GM19438 (cell line): Measurements from ENCODE around the gene ASIC1.
"Not testable (repeated sequence)": the region's sequence is repeated elsewhere in the genome, so short reads cannot be mapped to it uniquely, and the experiment has no call there.

Experiments
- ATAC-seq: cut with Tn5 transposase; IDR thresholded peaks from one replicate; pipeline ENCODE4 v1.9.1; 2021; ENCODE audit warnings: low read depth; ENCODE audit not compliant: unreplicated experiment

The ASIC1 gene

DNA sequence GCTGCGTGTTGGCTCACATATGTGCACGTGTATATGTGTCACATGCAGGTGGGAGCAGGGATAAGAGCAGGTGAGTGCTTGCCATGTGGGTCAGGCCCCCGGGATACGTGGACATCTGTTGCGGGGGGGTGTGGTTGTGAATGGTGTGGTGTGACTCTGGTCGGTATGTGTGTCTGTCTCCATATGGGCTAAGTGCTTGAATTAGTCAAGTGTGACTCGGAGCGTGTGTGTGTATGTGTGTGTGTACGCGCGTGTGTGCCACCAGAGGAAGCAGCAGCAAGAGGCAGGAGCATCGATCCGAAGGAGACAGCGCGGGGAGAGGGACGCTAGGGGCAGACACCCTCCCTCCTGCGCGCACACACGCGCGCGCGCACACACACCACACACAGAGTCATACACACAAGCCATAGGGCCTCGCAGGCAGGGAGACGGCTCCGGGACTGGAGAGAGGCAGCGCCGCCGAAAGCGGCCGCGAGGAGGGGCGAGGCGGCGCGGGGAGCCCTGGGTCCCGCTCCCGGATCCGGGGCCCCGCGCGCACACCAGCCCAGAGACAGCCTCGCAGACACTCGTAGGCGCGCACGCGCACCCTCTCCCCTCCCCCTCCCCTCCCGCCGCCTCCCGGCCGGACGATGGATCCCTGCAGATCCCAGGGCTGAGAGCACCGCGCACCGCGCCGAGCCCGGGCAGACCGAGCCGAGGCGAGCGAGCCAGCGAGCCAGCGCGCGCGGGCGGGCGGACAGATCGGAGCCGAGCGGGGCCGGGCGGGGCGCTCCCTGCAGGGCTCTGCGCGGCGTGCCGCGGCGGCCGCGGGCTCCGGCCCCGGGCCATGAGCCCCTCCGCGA, at the start of gene ASIC1:
Gene ASIC1, plus strand, starts transcription at position 597 of the 842 bp plus-strand sequence. CDS start 1,171 bp downstream, outside the sequence.
- ATAC-seq: no peak

- no peak for ATAC-seq
Measured at GRCh38 chr12:50013361-50014147, 43.8 kb upstream of the ASIC1 start.

- no peak for ATAC-seq
Measured at GRCh38 chr12:50014342-50014741, 43.1 kb upstream of the ASIC1 start.

GRCh38 chr12:50016501-50017475, 40.6 kb upstream of the ASIC1 start:
- no peak for ATAC-seq

DNA sequence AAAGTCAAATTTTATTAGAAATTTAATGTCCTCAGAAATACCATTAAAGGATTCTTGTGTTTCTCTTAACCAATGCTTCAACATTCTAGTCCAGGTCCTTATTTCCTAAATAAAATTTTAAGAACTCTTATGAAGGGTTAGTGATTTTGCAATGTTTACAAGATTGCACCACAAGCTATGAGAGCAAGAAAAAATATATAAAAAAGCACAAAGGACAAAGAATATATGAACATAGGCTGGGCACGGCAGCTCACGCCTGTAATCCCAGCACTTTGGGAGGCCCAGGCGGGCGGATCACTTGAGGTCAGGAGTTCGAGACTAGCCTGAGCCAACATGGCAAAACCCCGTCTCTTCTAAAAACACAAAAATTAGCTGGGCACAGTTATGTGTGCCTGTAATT, 39.8 kb upstream of the ASIC1 start:
- no peak for ATAC-seq

DNA sequence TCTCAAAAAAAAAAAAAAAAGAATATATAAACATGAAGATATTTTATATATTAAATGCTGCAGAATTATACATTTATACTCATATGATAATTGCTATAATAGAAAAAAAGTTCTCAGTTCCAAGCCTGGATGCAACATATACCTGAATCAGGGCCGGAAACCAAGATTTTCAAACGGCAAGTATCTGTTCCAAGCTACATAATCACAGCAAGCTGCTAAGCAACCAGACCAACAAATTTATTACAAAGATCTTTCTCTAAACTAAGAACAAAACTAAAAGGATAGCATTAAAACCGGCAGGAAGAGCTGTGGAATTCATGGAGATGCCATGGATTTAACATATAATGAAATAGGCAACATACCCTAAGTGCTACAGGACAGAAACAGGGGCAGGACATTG, 39.2 kb upstream of the ASIC1 start:
- no peak for ATAC-seq

DNA sequence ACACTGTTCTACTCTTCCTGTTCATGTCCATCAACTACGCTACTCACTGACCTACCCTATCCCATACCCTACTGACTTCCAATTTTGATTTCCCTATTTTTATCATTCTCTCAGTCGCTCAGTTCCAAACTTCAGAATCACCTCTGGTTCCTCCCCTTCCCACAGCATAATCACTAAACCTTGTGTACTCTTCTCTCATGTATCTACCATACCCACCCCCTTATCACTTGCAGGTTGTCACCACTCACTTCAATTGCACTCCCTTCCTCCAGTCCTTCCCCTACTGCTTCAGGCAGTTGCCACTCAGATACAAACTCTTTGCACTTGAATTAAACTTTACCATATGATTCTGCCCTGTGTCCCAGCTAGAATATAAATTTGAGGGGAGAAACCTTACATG, 38.4 kb upstream of the ASIC1 start:
- ATAC-seq: no peak

DNA sequence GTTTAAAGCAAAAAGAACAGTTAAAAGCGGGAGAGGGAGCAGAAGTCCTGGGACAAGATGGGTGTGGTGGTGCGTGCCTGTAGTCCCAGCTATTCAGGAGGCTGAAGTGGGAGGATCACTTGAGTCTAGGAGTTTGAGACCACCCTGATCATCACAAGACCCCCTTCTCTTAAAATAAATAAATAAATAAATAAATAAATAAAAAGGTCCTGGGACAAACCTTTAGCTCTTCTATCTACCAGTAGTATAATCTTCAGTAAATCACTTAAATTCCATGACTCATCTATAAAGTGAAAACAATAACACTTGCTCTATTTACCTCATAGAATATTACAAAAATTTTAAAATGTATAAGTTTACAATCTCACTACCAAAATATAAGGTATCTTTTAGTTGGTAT, 37.9 kb upstream of the ASIC1 start:
- no peak for ATAC-seq

DNA sequence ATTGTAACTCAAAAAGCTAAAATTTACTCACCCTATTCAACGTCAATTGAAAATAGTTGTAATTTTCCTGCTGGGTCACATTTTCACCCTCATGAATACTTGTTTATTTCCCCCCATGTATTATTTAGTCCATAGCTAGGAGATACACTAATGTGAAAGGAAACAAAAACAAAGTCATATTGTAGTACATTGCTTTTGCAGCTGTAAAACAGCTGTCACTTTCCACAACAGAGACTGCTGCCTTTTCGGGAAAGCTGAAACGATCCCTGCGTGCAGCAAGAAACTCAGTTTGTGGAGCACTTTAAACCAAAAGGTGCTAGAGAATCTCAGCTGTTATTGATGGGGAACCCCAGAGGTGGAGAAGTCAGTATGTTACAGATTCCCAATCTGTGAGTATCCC, 36.4 kb upstream of the ASIC1 start:
- ATAC-seq: no peak

- ATAC-seq: no peak
Measured at GRCh38 chr12:50022903-50023302, 34.5 kb upstream of the ASIC1 start.

DNA sequence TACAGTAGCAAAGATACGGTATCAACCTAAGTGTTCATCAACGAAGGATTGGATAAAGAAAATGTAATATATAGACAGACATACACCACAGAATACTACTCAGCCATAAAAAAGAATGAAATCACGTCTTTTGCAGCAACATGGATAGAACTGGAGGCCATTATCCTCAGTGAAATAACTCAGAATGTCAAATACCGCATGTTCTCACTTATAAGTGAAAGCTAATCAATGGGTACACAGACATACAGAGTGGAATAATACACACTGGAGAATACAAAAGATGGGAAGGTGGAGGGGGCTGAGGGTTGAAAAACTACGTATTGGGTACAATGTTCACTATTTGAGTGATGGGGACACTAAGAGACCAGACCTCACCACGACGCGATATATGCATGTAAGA, 33.2 kb upstream of the ASIC1 start:
- ATAC-seq: no peak

GRCh38 chr12:50024805-50025186, 32.6 kb upstream of the ASIC1 start:
- ATAC-seq: peak; percentile 18

DNA sequence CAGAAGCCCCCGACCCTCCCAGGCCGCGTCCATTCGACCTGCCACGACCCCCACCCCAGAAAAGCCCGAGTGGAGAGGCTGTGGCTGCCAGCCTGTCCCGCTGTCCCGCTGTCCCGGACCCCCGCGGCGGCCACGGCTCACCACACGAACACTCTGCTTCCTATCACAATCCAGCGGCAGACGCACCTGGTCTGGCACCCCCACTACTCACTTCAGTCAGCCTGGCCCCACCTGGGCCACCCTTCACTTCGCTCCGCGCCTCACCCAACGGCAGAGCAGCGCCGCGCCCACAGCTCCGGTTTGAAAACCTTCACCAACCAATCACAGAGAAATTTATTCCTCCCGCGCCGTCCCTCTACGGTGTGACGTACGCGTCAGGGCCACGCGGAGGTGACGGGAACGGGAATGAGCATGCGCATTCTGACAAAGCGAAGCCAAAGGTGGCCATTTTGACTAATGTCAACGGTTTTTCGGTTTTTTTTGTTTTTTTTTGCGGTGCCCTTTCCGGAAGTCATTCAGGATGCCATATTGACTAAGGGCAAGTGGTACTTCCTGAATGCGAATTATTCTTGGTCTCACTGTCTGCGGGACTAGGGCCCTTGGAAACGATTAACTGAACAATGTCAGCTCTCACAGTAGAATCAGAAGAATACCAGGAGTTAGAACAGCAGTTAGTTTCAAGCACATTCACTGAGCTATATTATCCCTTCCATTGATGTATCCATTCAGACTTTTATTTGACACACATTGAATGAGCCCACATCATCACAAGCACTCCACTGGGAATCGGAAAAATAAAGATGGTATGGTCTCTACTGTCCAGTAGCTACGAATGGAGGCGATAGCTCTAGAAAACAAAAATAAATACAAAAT, 32.0 kb upstream of the ASIC1 start, which contains the start of gene RACGAP1:
Gene RACGAP1, minus strand, starts transcription at position 308 of the 873 bp plus-strand sequence. CDS start 8,779 bp downstream, outside the sequence.
- ATAC-seq: peak; percentile 97

DNA sequence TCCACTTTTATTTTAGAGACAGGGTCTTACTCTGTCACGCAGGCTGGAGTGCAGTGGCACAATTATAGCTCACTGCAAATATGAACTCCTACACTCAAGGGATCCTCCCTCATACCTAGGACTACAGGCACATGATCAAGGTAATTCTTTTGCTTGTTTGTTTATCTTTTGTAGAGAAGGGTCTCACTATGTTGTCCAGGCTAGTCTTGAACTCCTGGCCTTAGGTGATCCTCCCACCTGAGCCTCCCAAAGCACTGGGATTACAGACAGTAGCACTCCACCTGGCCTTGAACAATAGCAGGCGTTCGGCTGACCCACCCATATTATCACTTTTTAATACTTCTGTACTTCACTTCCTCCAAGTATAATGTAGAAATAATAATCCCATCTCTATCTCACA, 30.7 kb upstream of the ASIC1 start:
- ATAC-seq: no peak

GRCh38 chr12:50030449-50030848, 26.9 kb upstream of the ASIC1 start:
- ATAC-seq: not testable (repeated sequence)

DNA sequence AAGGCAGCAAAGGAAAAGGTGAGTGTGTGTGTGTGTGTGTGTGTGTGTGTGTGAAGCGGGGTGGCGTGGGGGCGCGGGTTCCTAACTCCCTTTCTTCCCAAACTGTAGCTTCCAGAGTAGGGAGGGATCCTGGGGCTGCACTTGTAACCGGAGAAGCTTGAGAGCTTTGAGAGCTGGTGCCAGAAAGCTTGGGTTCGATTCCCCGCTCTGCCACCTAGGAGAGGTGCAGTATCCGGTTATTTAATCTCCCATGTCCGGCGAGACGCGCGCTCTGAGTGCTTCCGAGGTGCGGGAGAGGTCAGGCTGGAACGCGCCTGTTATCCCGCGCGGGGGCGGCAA, 24.9 kb upstream of the ASIC1 start:
- no peak for ATAC-seq

GRCh38 chr12:50032854-50033581, 24.4 kb upstream of the ASIC1 start:
- ATAC-seq: no peak

GRCh38 chr12:50038336-50038735, 19.1 kb upstream of the ASIC1 start:
- ATAC-seq: no peak
